ENCODE data around the gene EBLN1. TPM values are rescaled to one million over a fixed set of nuclear protein-coding genes. Genes with fewer than 3 reads are reported as not detected.

EBLN1 gene
- total and polyA plus RNA-seq, 9 of the 15 experiments (the other 6 are each of a cell fraction or from before 2014, with no cell fraction given) = 0.06 to 3.1 (median 0.80) TPM

- TF ChIP-seq, protein P1, sequence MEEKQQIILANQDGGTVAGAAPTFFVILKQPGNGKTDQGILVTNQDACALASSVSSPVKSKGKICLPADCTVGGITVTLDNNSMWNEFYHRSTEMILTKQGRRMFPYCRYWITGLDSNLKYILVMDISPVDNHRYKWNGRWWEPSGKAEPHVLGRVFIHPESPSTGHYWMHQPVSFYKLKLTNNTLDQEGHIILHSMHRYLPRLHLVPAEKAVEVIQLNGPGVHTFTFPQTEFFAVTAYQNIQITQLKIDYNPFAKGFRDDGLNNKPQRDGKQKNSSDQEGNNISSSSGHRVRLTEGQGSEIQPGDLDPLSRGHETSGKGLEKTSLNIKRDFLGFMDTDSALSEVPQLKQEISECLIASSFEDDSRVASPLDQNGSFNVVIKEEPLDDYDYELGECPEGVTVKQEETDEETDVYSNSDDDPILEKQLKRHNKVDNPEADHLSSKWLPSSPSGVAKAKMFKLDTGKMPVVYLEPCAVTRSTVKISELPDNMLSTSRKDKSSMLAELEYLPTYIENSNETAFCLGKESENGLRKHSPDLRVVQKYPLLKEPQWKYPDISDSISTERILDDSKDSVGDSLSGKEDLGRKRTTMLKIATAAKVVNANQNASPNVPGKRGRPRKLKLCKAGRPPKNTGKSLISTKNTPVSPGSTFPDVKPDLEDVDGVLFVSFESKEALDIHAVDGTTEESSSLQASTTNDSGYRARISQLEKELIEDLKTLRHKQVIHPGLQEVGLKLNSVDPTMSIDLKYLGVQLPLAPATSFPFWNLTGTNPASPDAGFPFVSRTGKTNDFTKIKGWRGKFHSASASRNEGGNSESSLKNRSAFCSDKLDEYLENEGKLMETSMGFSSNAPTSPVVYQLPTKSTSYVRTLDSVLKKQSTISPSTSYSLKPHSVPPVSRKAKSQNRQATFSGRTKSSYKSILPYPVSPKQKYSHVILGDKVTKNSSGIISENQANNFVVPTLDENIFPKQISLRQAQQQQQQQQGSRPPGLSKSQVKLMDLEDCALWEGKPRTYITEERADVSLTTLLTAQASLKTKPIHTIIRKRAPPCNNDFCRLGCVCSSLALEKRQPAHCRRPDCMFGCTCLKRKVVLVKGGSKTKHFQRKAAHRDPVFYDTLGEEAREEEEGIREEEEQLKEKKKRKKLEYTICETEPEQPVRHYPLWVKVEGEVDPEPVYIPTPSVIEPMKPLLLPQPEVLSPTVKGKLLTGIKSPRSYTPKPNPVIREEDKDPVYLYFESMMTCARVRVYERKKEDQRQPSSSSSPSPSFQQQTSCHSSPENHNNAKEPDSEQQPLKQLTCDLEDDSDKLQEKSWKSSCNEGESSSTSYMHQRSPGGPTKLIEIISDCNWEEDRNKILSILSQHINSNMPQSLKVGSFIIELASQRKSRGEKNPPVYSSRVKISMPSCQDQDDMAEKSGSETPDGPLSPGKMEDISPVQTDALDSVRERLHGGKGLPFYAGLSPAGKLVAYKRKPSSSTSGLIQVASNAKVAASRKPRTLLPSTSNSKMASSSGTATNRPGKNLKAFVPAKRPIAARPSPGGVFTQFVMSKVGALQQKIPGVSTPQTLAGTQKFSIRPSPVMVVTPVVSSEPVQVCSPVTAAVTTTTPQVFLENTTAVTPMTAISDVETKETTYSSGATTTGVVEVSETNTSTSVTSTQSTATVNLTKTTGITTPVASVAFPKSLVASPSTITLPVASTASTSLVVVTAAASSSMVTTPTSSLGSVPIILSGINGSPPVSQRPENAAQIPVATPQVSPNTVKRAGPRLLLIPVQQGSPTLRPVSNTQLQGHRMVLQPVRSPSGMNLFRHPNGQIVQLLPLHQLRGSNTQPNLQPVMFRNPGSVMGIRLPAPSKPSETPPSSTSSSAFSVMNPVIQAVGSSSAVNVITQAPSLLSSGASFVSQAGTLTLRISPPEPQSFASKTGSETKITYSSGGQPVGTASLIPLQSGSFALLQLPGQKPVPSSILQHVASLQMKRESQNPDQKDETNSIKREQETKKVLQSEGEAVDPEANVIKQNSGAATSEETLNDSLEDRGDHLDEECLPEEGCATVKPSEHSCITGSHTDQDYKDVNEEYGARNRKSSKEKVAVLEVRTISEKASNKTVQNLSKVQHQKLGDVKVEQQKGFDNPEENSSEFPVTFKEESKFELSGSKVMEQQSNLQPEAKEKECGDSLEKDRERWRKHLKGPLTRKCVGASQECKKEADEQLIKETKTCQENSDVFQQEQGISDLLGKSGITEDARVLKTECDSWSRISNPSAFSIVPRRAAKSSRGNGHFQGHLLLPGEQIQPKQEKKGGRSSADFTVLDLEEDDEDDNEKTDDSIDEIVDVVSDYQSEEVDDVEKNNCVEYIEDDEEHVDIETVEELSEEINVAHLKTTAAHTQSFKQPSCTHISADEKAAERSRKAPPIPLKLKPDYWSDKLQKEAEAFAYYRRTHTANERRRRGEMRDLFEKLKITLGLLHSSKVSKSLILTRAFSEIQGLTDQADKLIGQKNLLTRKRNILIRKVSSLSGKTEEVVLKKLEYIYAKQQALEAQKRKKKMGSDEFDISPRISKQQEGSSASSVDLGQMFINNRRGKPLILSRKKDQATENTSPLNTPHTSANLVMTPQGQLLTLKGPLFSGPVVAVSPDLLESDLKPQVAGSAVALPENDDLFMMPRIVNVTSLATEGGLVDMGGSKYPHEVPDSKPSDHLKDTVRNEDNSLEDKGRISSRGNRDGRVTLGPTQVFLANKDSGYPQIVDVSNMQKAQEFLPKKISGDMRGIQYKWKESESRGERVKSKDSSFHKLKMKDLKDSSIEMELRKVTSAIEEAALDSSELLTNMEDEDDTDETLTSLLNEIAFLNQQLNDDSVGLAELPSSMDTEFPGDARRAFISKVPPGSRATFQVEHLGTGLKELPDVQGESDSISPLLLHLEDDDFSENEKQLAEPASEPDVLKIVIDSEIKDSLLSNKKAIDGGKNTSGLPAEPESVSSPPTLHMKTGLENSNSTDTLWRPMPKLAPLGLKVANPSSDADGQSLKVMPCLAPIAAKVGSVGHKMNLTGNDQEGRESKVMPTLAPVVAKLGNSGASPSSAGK (IDR thresholded peaks at IDR 0.05) = peak; percentile 86
- TF ChIP-seq TEAD4 (IDR thresholded peaks at IDR 0.05; ENCODE audit: low read length) = peak; percentile 39; the same call in 1 of the 2 replicates
- no peak for TF ChIP-seq TEAD4 (CRISPR knock-in tag; IDR thresholded peaks at IDR 0.05; ENCODE audit: borderline replicate concordance)
- no peak for TF ChIP-seq ATF3 (IDR thresholded peaks at IDR 0.05)
- no peak for TF ChIP-seq ATF3 (CRISPR knock-in tag; conservative IDR thresholded peaks at IDR 0.05)
- TF ChIP-seq ZNF347 (CRISPR knock-in tag; IDR thresholded peaks at IDR 0.05; ENCODE audit: low read depth) = no peak
- peak; percentile 10; the same call in 1 of the 2 replicates for TF ChIP-seq RB1 (IDR thresholded peaks at IDR 0.05; ENCODE audit: low read depth)
- TF ChIP-seq ZNF766 (CRISPR knock-in tag; conservative IDR thresholded peaks at IDR 0.05) = 0 out of 2 replicates have a peak, but pooled peaks have one; percentile 42
- peak; percentile 27; the same call in 1 of the 2 replicates for TF ChIP-seq EP300 (IDR thresholded peaks at IDR 0.05; ENCODE audit: low read length)
- TF ChIP-seq, protein P2, sequence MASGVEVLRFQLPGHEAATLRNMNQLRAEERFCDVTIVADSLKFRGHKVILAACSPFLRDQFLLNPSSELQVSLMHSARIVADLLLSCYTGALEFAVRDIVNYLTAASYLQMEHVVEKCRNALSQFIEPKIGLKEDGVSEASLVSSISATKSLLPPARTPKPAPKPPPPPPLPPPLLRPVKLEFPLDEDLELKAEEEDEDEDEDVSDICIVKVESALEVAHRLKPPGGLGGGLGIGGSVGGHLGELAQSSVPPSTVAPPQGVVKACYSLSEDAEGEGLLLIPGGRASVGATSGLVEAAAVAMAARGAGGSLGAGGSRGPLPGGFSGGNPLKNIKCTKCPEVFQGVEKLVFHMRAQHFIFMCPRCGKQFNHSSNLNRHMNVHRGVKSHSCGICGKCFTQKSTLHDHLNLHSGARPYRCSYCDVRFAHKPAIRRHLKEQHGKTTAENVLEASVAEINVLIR (CRISPR knock-in tag; IDR thresholded peaks at IDR 0.05) = 0 out of 2 replicates have a peak, but pooled peaks have one; percentile 22
- TF ChIP-seq IRF9 (tag; IDR thresholded peaks at IDR 0.05) = no peak
- no peak for TF ChIP-seq HDAC1 (IDR thresholded peaks at IDR 0.05)
- TF ChIP-seq ZNF165 (CRISPR knock-in tag; IDR thresholded peaks at IDR 0.05; ENCODE audit: borderline replicate concordance) = no peak
Measured at GRCh38 chr10:22230158-22230833, 12.5 kb upstream of the EBLN1 start (continued).

Data from K562 (cell line).